Forelimb muscle (tissue), 1 donor: Measurements from ENCODE around the gene EPHB1. TPM values are rescaled to one million over a fixed set of nuclear protein-coding genes. Genes with fewer than 3 reads are reported as not detected.

Experiments
- DNase-seq: peaks from one replicate; pipeline ENCODE4 v3.0.0-alpha.2; 2013; ENCODE audit warnings: low read depth
- polyA plus RNA-seq: library from polyadenylated mRNA; unstranded; fragments of 120-200 nt; gene quantifications from one replicate; pipeline ENCODE4 v1.2.1, GENCODE V29; 2013; ENCODE audit not compliant: insufficient read length

EPHB1 gene
- polyA plus RNA-seq, 1 donor: 49.5 TPM

- DNase-seq: no peak
Observed at GRCh38 chr3:134808835-134809234, 13.8 kb downstream of the EPHB1 start.

GRCh38 chr3:134809427-134810051, 14.5 kb downstream of the EPHB1 start:
- no peak for DNase-seq

GRCh38 chr3:134810052-134810435, 15.0 kb downstream of the EPHB1 start:
- DNase-seq: no peak

DNA sequence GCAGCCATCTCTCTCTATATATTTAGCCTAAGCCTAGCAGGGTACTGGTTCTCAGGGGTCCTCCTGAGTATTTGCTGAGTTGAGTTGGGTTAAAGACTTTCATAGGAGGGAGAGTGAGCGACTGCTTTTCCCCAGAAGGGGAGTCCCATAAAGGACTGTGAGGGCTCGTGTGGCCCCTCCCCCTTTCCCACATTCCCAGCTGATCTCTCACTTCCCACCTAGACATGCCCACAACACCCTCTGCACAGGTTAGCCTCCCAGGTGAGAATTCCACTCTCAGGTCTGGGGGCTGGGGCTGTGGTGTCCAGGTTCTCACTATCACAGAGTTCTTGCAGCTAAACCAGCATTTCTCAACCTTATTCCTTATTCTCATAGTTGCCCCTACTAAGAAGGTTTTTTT, 15.8 kb downstream of the EPHB1 start:
- no peak for DNase-seq

- no peak for DNase-seq
Observed at GRCh38 chr3:134813618-134814017, 18.6 kb downstream of the EPHB1 start.

- no peak for DNase-seq
Observed at GRCh38 chr3:134815519-134815918, 20.5 kb downstream of the EPHB1 start.

DNA sequence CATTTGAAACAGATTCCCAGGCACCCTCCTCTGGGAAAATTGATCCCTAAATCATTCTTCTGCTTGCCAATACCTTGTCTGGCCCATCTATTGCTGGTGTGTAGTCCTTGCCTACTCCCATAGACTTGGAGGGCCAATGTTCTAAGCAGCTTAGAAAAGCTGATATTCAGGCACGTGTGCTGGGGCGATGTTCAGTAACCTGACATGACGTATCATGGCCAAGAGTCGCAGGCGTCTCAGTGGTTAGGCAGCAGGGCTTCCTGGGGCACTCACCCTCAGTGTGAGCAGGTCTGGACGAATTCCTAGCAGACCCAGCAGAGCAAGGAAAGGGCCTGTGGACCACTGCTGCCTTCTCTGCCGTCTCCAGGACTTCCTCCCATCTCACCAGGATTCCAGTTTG, 21.6 kb downstream of the EPHB1 start:
- DNase-seq: no peak

DNA sequence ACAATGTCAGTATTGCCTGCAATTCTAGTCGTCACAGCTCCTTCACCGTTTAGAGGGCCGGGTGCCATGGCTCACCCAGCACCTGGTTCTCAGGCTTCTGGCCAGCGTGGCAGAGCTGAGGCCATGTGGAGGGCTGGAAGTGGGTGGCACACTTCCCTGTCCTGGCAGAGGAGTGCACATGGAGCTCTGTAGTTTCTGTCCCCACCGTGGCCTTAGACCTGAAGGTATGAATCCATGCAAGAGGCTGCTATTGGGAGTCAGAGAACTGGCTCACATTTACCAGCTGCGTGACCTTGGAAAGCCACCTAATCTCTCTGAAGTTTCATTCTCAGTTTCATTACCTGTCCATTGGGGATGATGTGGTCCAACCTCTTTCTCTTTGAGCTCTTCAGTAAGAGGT, 22.2 kb downstream of the EPHB1 start:
- no peak for DNase-seq

- DNase-seq: no peak
Observed at GRCh38 chr3:134820994-134821393, 25.9 kb downstream of the EPHB1 start.

- no peak for DNase-seq
Observed at GRCh38 chr3:134822090-134822489, 27.0 kb downstream of the EPHB1 start.

GRCh38 chr3:134823679-134824078, 28.6 kb downstream of the EPHB1 start:
- no peak for DNase-seq

DNA sequence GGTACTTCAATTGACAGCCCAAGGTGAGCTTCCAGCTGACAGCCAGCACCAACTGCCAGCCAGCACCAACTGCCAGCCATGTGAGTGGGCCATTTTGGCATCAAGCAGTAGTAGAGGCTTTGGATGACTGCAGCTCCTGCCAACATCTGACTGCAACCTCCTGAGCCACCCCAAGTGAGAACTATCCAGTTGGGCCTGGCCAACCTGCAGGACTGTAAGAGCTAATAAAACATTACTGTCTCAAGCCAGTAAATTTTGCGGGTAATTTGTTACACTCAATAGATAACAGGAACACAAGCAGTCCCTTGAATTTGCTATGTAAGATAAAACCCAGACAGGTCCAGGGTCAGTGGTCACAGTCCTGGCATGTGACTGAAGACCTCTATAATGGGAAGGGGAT, 29.7 kb downstream of the EPHB1 start:
- no peak for DNase-seq

- DNase-seq: no peak
Observed at GRCh38 chr3:134827213-134827612, 32.2 kb downstream of the EPHB1 start.

DNA sequence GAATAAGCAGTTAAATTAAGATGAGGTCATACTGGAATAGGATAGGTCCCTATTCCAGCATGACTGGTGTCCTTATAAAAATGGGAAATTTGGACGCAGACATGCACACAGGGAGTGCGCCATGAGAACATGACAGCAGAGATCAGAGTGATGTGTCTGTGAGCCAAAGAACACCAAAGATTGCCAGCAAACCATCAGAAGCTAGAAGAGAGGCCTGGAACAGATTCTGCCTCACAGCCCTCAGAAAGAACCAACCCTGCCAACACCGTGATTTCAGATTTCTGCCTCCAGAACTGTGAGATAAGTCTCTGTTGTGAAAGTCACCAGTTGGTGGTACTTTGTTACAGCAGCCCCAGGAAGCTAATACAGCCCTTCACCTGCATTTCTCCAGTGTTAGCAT, 34.7 kb downstream of the EPHB1 start:
- no peak for DNase-seq

DNA sequence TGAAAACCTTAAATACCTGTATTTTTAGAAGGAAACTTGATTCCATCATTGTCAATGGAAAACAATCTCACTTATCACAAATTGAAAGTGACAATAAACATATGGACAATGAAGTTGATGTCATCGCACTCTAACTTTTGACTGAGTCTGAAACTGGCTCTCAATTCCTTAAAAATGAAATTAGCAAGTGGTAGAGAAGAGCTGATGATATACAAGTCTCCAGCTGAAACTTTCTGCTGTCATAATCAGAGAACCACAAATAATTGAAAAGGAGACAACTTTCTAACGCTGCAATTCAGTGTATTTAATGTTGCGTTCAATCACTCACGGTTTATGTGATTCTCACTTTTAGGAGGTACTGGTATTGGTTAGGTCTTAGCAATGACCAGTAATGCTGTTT, 37.5 kb downstream of the EPHB1 start:
- DNase-seq: no peak

DNA sequence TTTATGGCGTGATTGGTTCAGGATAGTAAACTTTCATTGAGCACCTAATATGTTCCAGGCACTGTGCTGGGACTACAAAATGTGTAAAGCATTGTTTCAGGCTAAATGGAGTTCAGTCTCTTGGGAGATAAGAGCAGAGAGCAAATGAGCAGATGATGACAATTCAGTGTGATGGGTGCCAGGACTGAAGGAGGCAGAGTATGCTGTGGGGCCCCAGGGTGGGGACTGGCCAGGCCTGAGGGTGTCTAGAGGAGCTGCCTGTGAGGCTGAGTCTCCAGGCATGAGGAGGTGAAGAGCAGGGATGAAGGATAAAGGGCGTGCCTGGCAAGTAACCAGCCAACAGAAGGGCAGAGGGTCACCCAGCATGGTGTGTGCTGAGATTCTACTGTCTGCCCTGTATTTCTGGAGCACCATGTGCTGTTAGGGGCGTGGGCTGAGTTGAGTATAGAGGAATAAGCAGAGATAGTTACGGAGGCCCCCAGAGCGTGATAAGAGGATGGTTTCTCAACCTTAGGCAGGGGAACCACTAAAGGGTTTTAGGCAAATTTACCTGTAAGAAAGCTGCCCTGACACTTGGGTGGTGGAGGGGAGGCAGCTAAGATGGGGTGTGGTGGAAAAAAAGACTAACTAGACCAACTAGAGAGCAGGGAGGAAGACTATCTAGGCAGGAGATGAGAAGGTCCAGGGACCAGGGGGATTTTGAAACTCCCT, 38.5 kb downstream of the EPHB1 start:
- DNase-seq: no peak

GRCh38 chr3:134836921-134837320, 41.9 kb downstream of the EPHB1 start:
- DNase-seq: no peak

DNA sequence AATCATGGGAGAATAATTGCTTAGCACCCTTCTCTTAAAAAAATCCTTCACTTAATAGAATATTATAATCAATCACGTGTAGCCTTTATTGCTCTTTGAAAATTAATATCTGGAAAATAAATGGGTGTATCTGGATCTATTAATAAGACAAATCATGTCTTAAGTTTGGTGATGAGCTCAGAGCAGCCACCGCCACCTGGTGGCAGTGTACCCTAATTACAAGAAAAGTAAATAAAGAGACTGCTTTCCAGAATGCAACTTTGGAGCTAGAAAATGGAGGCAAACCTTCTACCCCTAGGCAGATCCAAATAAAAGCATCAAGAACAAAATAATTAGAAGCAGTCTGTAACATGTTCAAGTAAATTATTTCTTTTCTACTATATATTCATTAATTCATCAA, 43.5 kb downstream of the EPHB1 start:
- DNase-seq: no peak

DNA sequence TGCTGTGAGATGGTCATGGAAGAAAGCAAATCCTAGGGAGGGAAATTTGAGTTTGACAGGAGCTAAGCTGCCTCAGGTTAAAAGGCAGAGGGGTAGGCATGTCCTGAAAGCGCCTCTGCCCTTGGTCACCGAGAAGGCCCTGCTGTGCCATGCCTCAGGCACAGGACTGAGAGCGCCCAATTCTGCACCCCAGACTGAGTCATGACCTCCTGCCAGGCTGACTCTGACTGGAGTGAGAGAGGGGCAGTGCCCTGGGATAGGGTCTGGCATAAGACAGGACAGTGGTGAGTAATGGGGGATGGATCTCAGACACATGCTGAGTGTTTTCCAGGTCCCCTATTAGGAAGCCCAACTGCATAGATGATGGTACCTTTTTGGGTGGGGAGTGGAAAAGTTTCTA, 44.4 kb downstream of the EPHB1 start:
- DNase-seq: no peak

- no peak for DNase-seq
Observed at GRCh38 chr3:134839990-134840389, 44.9 kb downstream of the EPHB1 start.

GRCh38 chr3:134840459-134840858, 45.4 kb downstream of the EPHB1 start:
- DNase-seq: no peak

- DNase-seq: no peak
Observed at GRCh38 chr3:134846084-134846483, 51.0 kb downstream of the EPHB1 start.

DNA sequence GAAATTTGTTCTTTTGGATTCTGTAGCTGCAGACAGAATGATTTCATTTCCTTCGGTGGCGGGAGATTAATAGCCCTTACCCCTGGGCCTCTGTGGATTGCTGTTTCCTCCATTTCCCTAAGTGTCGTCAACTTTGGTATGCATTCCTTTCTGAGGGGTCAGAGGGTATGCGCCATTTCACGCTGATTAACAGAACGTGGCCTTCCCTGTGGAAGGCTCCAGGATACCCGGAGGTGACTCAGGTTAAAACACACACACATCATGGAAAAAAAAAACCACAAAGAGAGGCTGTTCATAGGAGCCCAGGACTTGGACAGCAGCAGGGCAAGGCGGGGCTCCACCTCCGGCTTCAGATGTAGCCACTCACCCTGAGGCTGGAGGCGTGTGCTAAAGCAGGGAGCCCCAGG, 51.9 kb downstream of the EPHB1 start:
- no peak for DNase-seq

- DNase-seq: no peak
Observed at GRCh38 chr3:134847349-134847748, 52.3 kb downstream of the EPHB1 start.
